MM.1S (cell line): ENCODE data around the gene PMEPA1.

Experiments used
- DNase-seq: peaks from one replicate; pipeline ENCODE4 v3.0.0-alpha.2; 2015
- H2AFZ ChIP-seq: fragments of 300-600 bp; sonication (generic); 2 replicates; pipeline ENCODE4 v1.6.0; 2016; ENCODE audit warnings: antibody characterized with exemption, low read length
- H3F3A ChIP-seq: fragments of 300-600 bp; sonication (generic); 2 replicates; pipeline ENCODE4 v1.6.1; 2016; ENCODE audit warnings: mild to moderate bottlenecking, antibody characterized with exemption, low read length, moderate library complexity, mixed read lengths; ENCODE audit not compliant: insufficient read depth
- H3K27ac ChIP-seq: fragments of 300-600 bp; sonication (generic); 2 replicates; pipeline ENCODE4 v1.5.1; 2016; ENCODE audit warnings: mild to moderate bottlenecking, low read length
- H3K27me3 ChIP-seq: fragments of 300-600 bp; sonication (generic); replicated peaks from 2 replicates; pipeline ENCODE4 v1.6.0; 2016; ENCODE audit warnings: low read length; ENCODE audit not compliant: insufficient read depth
- H3K36me3 ChIP-seq: fragments of 300-600 bp; sonication (generic); replicated peaks from 2 replicates; pipeline ENCODE4 v1.6.1; 2016; ENCODE audit warnings: mild to moderate bottlenecking, low read length, mixed read lengths; ENCODE audit not compliant: insufficient read depth
- H3K4me1 ChIP-seq: fragments of 300-600 bp; sonication (generic); 2 replicates; pipeline ENCODE4 v1.6.1; 2016; ENCODE audit warnings: low read length, mixed read lengths
- H3K4me2 ChIP-seq: fragments of 300-600 bp; sonication (generic); 2 replicates; pipeline ENCODE4 v1.6.0; 2016; ENCODE audit warnings: low read depth, low read length
- H3K4me3 ChIP-seq: fragments of 300-600 bp; sonication (generic); 2 replicates; pipeline ENCODE4 v1.5.1; 2016; ENCODE audit warnings: low read length, mixed read lengths
- H3K79me2 ChIP-seq: fragments of 300-600 bp; sonication (generic); 2 replicates; pipeline ENCODE4 v1.6.1; 2016; ENCODE audit warnings: mixed run types, low read length, mixed read lengths
- H3K9ac ChIP-seq: fragments of 300-600 bp; sonication (generic); 2 replicates; pipeline ENCODE4 v1.6.1; 2016; ENCODE audit warnings: low read length, mixed read lengths
- H3K9me2 ChIP-seq: fragments of 300-600 bp; sonication (generic); replicated peaks from 2 replicates; pipeline ENCODE4 v1.6.1; 2016; ENCODE audit warnings: mild to moderate bottlenecking, low read length, mixed read lengths; ENCODE audit not compliant: insufficient read depth
- H3K9me3 ChIP-seq: fragments of 300-600 bp; sonication (generic); replicated peaks from 2 replicates; pipeline ENCODE4 v1.6.1; 2016; ENCODE audit warnings: mild to moderate bottlenecking, low read length, mixed read lengths; ENCODE audit not compliant: insufficient read depth
- H4K20me1 ChIP-seq: fragments of 300-600 bp; sonication (generic); 2 replicates; pipeline ENCODE4 v1.6.1; 2016; ENCODE audit warnings: mild to moderate bottlenecking, low read length, moderate library complexity, mixed read lengths; ENCODE audit not compliant: insufficient read depth
- CTCF ChIP-seq: fragments of 300-600 bp; sonication (generic); IDR thresholded peaks from 2 replicates; pipeline ENCODE4 v1.5.1; 2016; ENCODE audit warnings: antibody characterized with exemption, low read length, mixed read lengths
- EZH2 ChIP-seq: fragments of 300-600 bp; sonication (generic); optimal IDR thresholded peaks from 2 replicates; pipeline ENCODE3; 2017; ENCODE audit warnings: low read depth, mild to moderate bottlenecking, antibody characterized with exemption, low read length, mixed read lengths
- EZH2phosphoT487 ChIP-seq: fragments of 300-600 bp; sonication (generic); IDR thresholded peaks from 2 replicates; pipeline ENCODE4 v1.6.1; 2018; ENCODE audit warnings: antibody characterized with exemption, low read length

PMEPA1 gene

GRCh38 chr20:57648878-57649616, 60.8 kb downstream of the PMEPA1 start:
- H2AFZ ChIP-seq, result no peak overlapping the region
- H3K27me3 ChIP-seq, result peaks cover 34% of the 10 kb centered on the region
- no peak for DNase-seq

GRCh38 chr20:57647933-57648785, 61.7 kb downstream of the PMEPA1 start:
- Histone ChIP-seq H4K20me1 (no peaks in the 10 kb centered on the region), H3K27ac (no peak overlapping the region), H3K36me3 (no peaks in the 10 kb centered on the region), H3K4me3 (no peak overlapping the region), H2AFZ (no peak overlapping the region), H3K9ac (no peak overlapping the region), H3K79me2 (no peaks in the 10 kb centered on the region), H3K4me2 (no peak overlapping the region), H3K4me1 (no peaks in the 10 kb centered on the region), H3K27me3 (peaks cover 43% of the 10 kb centered on the region), H3F3A (no peaks in the 10 kb centered on the region), H3K9me2 (no peaks in the 10 kb centered on the region), H3K9me3 (no peaks in the 10 kb centered on the region)
- TF ChIP-seq EZH2phosphoT487, result no peak
- TF ChIP-seq CTCF, result no peak
- TF ChIP-seq EZH2, result no peak
- DNase-seq, result no peak

More at GRCh38 chr20:57648878-57649616, 60.8 kb downstream of the PMEPA1 start:
- H3K4me1 ChIP-seq, result no peaks in the 10 kb centered on the region
- H3K36me3 ChIP-seq, result no peaks in the 10 kb centered on the region
- H3K9me3 ChIP-seq, result no peaks in the 10 kb centered on the region
- no peak overlapping the region for H3K9ac ChIP-seq
- H3K4me2 ChIP-seq, result no peak overlapping the region
- TF ChIP-seq CTCF, result no peak
- TF ChIP-seq EZH2phosphoT487, result no peak
- TF ChIP-seq EZH2, result no peak
- H3K27ac ChIP-seq, result no peak overlapping the region
- H3F3A ChIP-seq, result no peaks in the 10 kb centered on the region
- H3K4me3 ChIP-seq, result no peak overlapping the region
- H3K79me2 ChIP-seq, result no peaks in the 10 kb centered on the region
- H3K9me2 ChIP-seq, result no peaks in the 10 kb centered on the region
- no peaks in the 10 kb centered on the region for H4K20me1 ChIP-seq

GRCh38 chr20:57647006-57647932, 62.5 kb downstream of the PMEPA1 start:
- no peaks in the 10 kb centered on the region for H3K9me3 ChIP-seq

More at GRCh38 chr20:57647006-57647932, 62.5 kb downstream of the PMEPA1 start:
- peaks cover 51% of the 10 kb centered on the region for H3K27me3 ChIP-seq
- H3K79me2 ChIP-seq, result no peaks in the 10 kb centered on the region
- TF ChIP-seq EZH2 (no peak), EZH2phosphoT487 (no peak), CTCF (no peak)
- H3K4me3 ChIP-seq, result no peak overlapping the region
- H3K4me2 ChIP-seq, result no peak overlapping the region
- H3K9ac ChIP-seq, result no peak overlapping the region
- H2AFZ ChIP-seq, result no peak overlapping the region
- no peaks in the 10 kb centered on the region for H3K4me1 ChIP-seq
- DNase-seq, result no peak
- H3K27ac ChIP-seq, result no peak overlapping the region
- H3F3A ChIP-seq, result no peaks in the 10 kb centered on the region
- H4K20me1 ChIP-seq, result no peaks in the 10 kb centered on the region
- H3K36me3 ChIP-seq, result no peaks in the 10 kb centered on the region
- H3K9me2 ChIP-seq, result no peaks in the 10 kb centered on the region
